ENCODE results near the gene LRP2BP. TPM values are rescaled to one million over a fixed set of nuclear protein-coding genes. Genes with fewer than 3 reads are reported as not detected.
"Not testable (repeated sequence)": the region's sequence is repeated elsewhere in the genome, so short reads cannot be mapped to it uniquely, and the experiment has no call there.

The LRP2BP gene
- total RNA-seq, 2 experiments from 2014 or later: 0.60 to 0.80 TPM

- Mint-ChIP-seq H3K4me3 (no peak overlapping the region), H3K27ac (peak overlapping the region; percentile 65), H3K4me1 (peaks cover 48% of the 10 kb centered on the region), H3K36me3 (ENCODE audit: low read depth) (peaks cover 30% of the 10 kb centered on the region), H3K27me3 (no peaks in the 10 kb centered on the region), H3K9me3 (ENCODE audit: low read depth) (no peaks in the 10 kb centered on the region)
- DNase-seq (peak; percentile 20), ATAC-seq (no peak)
- ChIA-PET CTCF (interaction anchor here (0.6 kb wide), 1 partner anchor 27 kb away, joined by 3 read pairs; no protein-coding TSS in a partner anchor), POLR2A (no interaction called here)
- intact Hi-C loops (cut with DNase I, micrococcal nuclease): loop anchor here in 1 of 2 experiments (2.0 to 5.0 kb wide), 2 partner anchors 51 to 97 kb away; partner anchors contain the start of gene LRP2BP
Observed at GRCh38 chr4:185343726-185344581, 51.8 kb downstream of the LRP2BP start.

- intact Hi-C loops (cut with DNase I, micrococcal nuclease): loop anchor here in 1 of 2 experiments (5.0 kb wide), 1 partner anchor 95 kb away; no protein-coding TSS in a partner anchor
- no peaks in the 10 kb centered on the region for H3K27me3 Mint-ChIP-seq
- ATAC-seq: peak; percentile 65
- peak; percentile 22 for DNase-seq
- peaks cover 48% of the 10 kb centered on the region for H3K4me1 Mint-ChIP-seq
- ChIA-PET CTCF (no interaction called here), POLR2A (no interaction called here)
- H3K9me3 Mint-ChIP-seq (ENCODE audit: low read depth): peaks cover 3% of the 10 kb centered on the region
- no peak overlapping the region for H3K4me3 Mint-ChIP-seq
- peaks cover 31% of the 10 kb centered on the region for H3K36me3 Mint-ChIP-seq (ENCODE audit: low read depth)
- H3K27ac Mint-ChIP-seq: peak overlapping the region; percentile 25
Observed at GRCh38 chr4:185341841-185342240, 53.9 kb downstream of the LRP2BP start.

GRCh38 chr4:185341377-185341776 is 54.3 kb downstream of the LRP2BP start:
- Mint-ChIP-seq H3K4me1 (peaks cover 48% of the 10 kb centered on the region), H3K27me3 (no peaks in the 10 kb centered on the region), H3K27ac (no peak overlapping the region), H3K36me3 (ENCODE audit: low read depth) (peaks cover 31% of the 10 kb centered on the region), H3K9me3 (ENCODE audit: low read depth) (peaks cover 3% of the 10 kb centered on the region), H3K4me3 (no peak overlapping the region)
- no peak for DNase-seq
- no peak for ATAC-seq
- CTCF ChIA-PET: no interaction called here
- intact Hi-C loops (cut with DNase I, micrococcal nuclease): loop anchor here in 1 of 2 experiments (5.0 kb wide), 1 partner anchor 94 kb away; no protein-coding TSS in a partner anchor
- POLR2A ChIA-PET: no interaction called here

- H3K27me3 Mint-ChIP-seq: no peaks in the 10 kb centered on the region
- CTCF ChIA-PET: no interaction called here
- peaks cover 3% of the 10 kb centered on the region for H3K9me3 Mint-ChIP-seq (ENCODE audit: low read depth)
- ATAC-seq (no peak), DNase-seq (no peak)
- H3K4me1 Mint-ChIP-seq: peaks cover 42% of the 10 kb centered on the region
- no peak overlapping the region for H3K4me3 Mint-ChIP-seq
- POLR2A ChIA-PET: no interaction called here
- peaks cover 33% of the 10 kb centered on the region for H3K36me3 Mint-ChIP-seq (ENCODE audit: low read depth)
- no peak overlapping the region for H3K27ac Mint-ChIP-seq
- intact Hi-C loops (cut with DNase I, micrococcal nuclease): loop anchor here in 1 of 2 experiments (5.0 kb wide), 1 partner anchor 93 kb away; no protein-coding TSS in a partner anchor
Observed at GRCh38 chr4:185339941-185340340, 55.8 kb downstream of the LRP2BP start.

GRCh38 chr4:185335579-185335978 is 60.1 kb downstream of the LRP2BP start:
- POLR2A ChIA-PET: no interaction called here
- Mint-ChIP-seq H3K27ac (no peak overlapping the region), H3K4me1 (peaks cover 16% of the 10 kb centered on the region), H3K9me3 (ENCODE audit: low read depth) (peaks cover 3% of the 10 kb centered on the region), H3K27me3 (no peaks in the 10 kb centered on the region), H3K36me3 (ENCODE audit: low read depth) (peaks cover 23% of the 10 kb centered on the region), H3K4me3 (no peak overlapping the region)
- intact Hi-C loops (cut with DNase I, micrococcal nuclease): no loop called here
- DNase-seq (no peak), ATAC-seq (no peak)
- CTCF ChIA-PET: no interaction called here

GRCh38 chr4:185334326-185334725 is 61.4 kb downstream of the LRP2BP start:
- Mint-ChIP-seq H3K4me3 (no peak overlapping the region), H3K27ac (no peak overlapping the region), H3K9me3 (ENCODE audit: low read depth) (peaks cover 3% of the 10 kb centered on the region), H3K4me1 (peaks cover 3% of the 10 kb centered on the region), H3K27me3 (no peaks in the 10 kb centered on the region), H3K36me3 (ENCODE audit: low read depth) (peaks cover 22% of the 10 kb centered on the region)
- ATAC-seq (no peak), DNase-seq (no peak)
- CTCF ChIA-PET: no interaction called here
- intact Hi-C loops (cut with DNase I, micrococcal nuclease): no loop called here
- POLR2A ChIA-PET: interaction anchor here (0.6 kb wide), 1 partner anchor 21 kb away, joined by 4 read pairs; no protein-coding TSS in a partner anchor

- ChIA-PET CTCF (interaction anchor here (1.1 kb wide), 1 partner anchor 265 kb away, joined by 3 read pairs; no protein-coding TSS in a partner anchor), POLR2A (no interaction called here)
- Mint-ChIP-seq H3K27me3 (no peaks in the 10 kb centered on the region), H3K4me1 (no peaks in the 10 kb centered on the region), H3K27ac (no peak overlapping the region), H3K36me3 (ENCODE audit: low read depth) (peaks cover 24% of the 10 kb centered on the region), H3K4me3 (no peak overlapping the region), H3K9me3 (ENCODE audit: low read depth) (no peaks in the 10 kb centered on the region)
- DNase-seq (no peak), ATAC-seq (peak; percentile 53)
- intact Hi-C loops (cut with DNase I, micrococcal nuclease): no loop called here
Observed at GRCh38 chr4:185332575-185333464, 62.9 kb downstream of the LRP2BP start.

- ATAC-seq; H3K27ac Mint-ChIP-seq; H3K9me3 Mint-ChIP-seq (ENCODE audit: low read depth); POLR2A ChIA-PET; H3K4me1 Mint-ChIP-seq; DNase-seq; intact Hi-C loops (cut with DNase I, micrococcal nuclease); H3K27me3 Mint-ChIP-seq; H3K4me3 Mint-ChIP-seq: not testable (repeated sequence)
- CTCF ChIA-PET: interaction anchor here (0.6 to 1.3 kb wide), 2 partner anchors 10 to 91 kb away, joined by 3 read pairs; no protein-coding TSS in a partner anchor
- peaks cover 13% of the 10 kb centered on the region for H3K36me3 Mint-ChIP-seq (ENCODE audit: low read depth)
Observed at GRCh38 chr4:185329879-185330510, 65.7 kb downstream of the LRP2BP start.

GRCh38 chr4:185328586-185328985 is 67.1 kb downstream of the LRP2BP start:
- intact Hi-C loops (cut with DNase I, micrococcal nuclease): no loop called here
- Mint-ChIP-seq H3K4me1 (no peaks in the 10 kb centered on the region), H3K9me3 (ENCODE audit: low read depth) (no peaks in the 10 kb centered on the region), H3K4me3 (no peak overlapping the region), H3K27me3 (no peaks in the 10 kb centered on the region), H3K27ac (no peak overlapping the region), H3K36me3 (ENCODE audit: low read depth) (peaks cover 10% of the 10 kb centered on the region)
- no peak for ATAC-seq
- DNase-seq: no peak
- POLR2A ChIA-PET: no interaction called here
- CTCF ChIA-PET: no interaction called here

GRCh38 chr4:185325721-185326120 is 70.0 kb downstream of the LRP2BP start:
- H3K27ac Mint-ChIP-seq; H3K9me3 Mint-ChIP-seq (ENCODE audit: low read depth); H3K4me1 Mint-ChIP-seq; POLR2A ChIA-PET; H3K4me3 Mint-ChIP-seq; CTCF ChIA-PET; H3K27me3 Mint-ChIP-seq; ATAC-seq; DNase-seq; intact Hi-C loops (cut with DNase I, micrococcal nuclease): not testable (repeated sequence)
- H3K36me3 Mint-ChIP-seq (ENCODE audit: low read depth): peaks cover 10% of the 10 kb centered on the region

- H3K27ac Mint-ChIP-seq; intact Hi-C loops (cut with DNase I, micrococcal nuclease); DNase-seq; H3K9me3 Mint-ChIP-seq (ENCODE audit: low read depth); H3K4me3 Mint-ChIP-seq; H3K27me3 Mint-ChIP-seq; CTCF ChIA-PET; H3K4me1 Mint-ChIP-seq; POLR2A ChIA-PET; ATAC-seq: not testable (repeated sequence)
- H3K36me3 Mint-ChIP-seq (ENCODE audit: low read depth): peaks cover 15% of the 10 kb centered on the region
Observed at GRCh38 chr4:185324361-185324760, 71.4 kb downstream of the LRP2BP start.

Measured in activated CD4-positive, alpha-beta T cell treated with anti-CD3 and anti-CD28 coated beads for 36 hours (primary cell).